ENCODE results near the gene ACSL4.
A peak's percentile ranks its signal among the peaks of the same experiment; 100 is the strongest.
"Not testable (repeated sequence)": the region's sequence is repeated elsewhere in the genome, so short reads cannot be mapped to it uniquely, and the experiment has no call there.

The ACSL4 gene

GRCh38 chrX:109732807-109733612 is at the start of gene ACSL4:
ACSL4 (minus strand) TSS chrX:109733257; CDS start chrX:109683363, 49,894 bp downstream.
- DNase-seq (ENCODE audit: low read depth, low spot score): no peak
- H3K27ac ChIP-seq: peak within 1 kb of the TSS; percentile 76

GRCh38 chrX:109777749-109778148 is 44.7 kb upstream of the ACSL4 start:
- H3K27ac ChIP-seq: no peak overlapping the region
- DNase-seq (ENCODE audit: low read depth, low spot score): no peak

- DNase-seq (ENCODE audit: low read depth, low spot score): no peak
- no peak overlapping the region for H3K27ac ChIP-seq
These were observed 43.9 kb upstream of the ACSL4 start for GRCh38 chrX:109776986-109777385.

- H3K27ac ChIP-seq: no peak overlapping the region
- DNase-seq (ENCODE audit: low read depth, low spot score): no peak
These were observed 43.4 kb upstream of the ACSL4 start for GRCh38 chrX:109776432-109776831.

- H3K27ac ChIP-seq: no peak overlapping the region
- no peak for DNase-seq (ENCODE audit: low read depth, low spot score)
These were observed 42.3 kb upstream of the ACSL4 start for GRCh38 chrX:109775386-109775785.

- no peak for DNase-seq (ENCODE audit: low read depth, low spot score)
- H3K27ac ChIP-seq: no peak overlapping the region
These were observed 41.6 kb upstream of the ACSL4 start for GRCh38 chrX:109774706-109775105.

- H3K27ac ChIP-seq: no peak overlapping the region
- DNase-seq (ENCODE audit: low read depth, low spot score): no peak
These were observed 41.1 kb upstream of the ACSL4 start for GRCh38 chrX:109774136-109774535.

- H3K27ac ChIP-seq: no peak overlapping the region
- DNase-seq (ENCODE audit: low read depth, low spot score): no peak
These were observed 40.3 kb upstream of the ACSL4 start for GRCh38 chrX:109773374-109773773.

- H3K27ac ChIP-seq: no peak overlapping the region
- DNase-seq (ENCODE audit: low read depth, low spot score): no peak
These were observed 37.7 kb upstream of the ACSL4 start for GRCh38 chrX:109770780-109771179.

- no peak for DNase-seq (ENCODE audit: low read depth, low spot score)
- no peak overlapping the region for H3K27ac ChIP-seq
These were observed 27.8 kb upstream of the ACSL4 start for GRCh38 chrX:109760922-109761250.

GRCh38 chrX:109760209-109760921 is 27.3 kb upstream of the ACSL4 start:
- H3K27ac ChIP-seq: no peak overlapping the region
- no peak for DNase-seq (ENCODE audit: low read depth, low spot score)

GRCh38 chrX:109753256-109753655 is 20.2 kb upstream of the ACSL4 start:
- no peak for DNase-seq (ENCODE audit: low read depth, low spot score)
- no peak overlapping the region for H3K27ac ChIP-seq

- H3K27ac ChIP-seq: no peak overlapping the region
- no peak for DNase-seq (ENCODE audit: low read depth, low spot score)
These were observed 18.6 kb upstream of the ACSL4 start for GRCh38 chrX:109751698-109752097.

- H3K27ac ChIP-seq: no peak overlapping the region
- no peak for DNase-seq (ENCODE audit: low read depth, low spot score)
These were observed 16.1 kb upstream of the ACSL4 start for GRCh38 chrX:109749207-109749606.

- H3K27ac ChIP-seq: no peak overlapping the region
- no peak for DNase-seq (ENCODE audit: low read depth, low spot score)
These were observed 14.6 kb upstream of the ACSL4 start for GRCh38 chrX:109747681-109748080.

- no peak overlapping the region for H3K27ac ChIP-seq
- DNase-seq (ENCODE audit: low read depth, low spot score): no peak
These were observed 9.7 kb upstream of the ACSL4 start for GRCh38 chrX:109742722-109743121.

GRCh38 chrX:109740896-109741295 is 7.8 kb upstream of the ACSL4 start:
- not testable (repeated sequence) for H3K27ac ChIP-seq; DNase-seq (ENCODE audit: low read depth, low spot score)

GRCh38 chrX:109740433-109740809 is 7.4 kb upstream of the ACSL4 start:
- DNase-seq (ENCODE audit: low read depth, low spot score): no peak

GRCh38 chrX:109739625-109740432 is 6.8 kb upstream of the ACSL4 start:
- no peak overlapping the region for H3K27ac ChIP-seq
- DNase-seq (ENCODE audit: low read depth, low spot score): no peak

More at GRCh38 chrX:109740433-109740809, 7.4 kb upstream of the ACSL4 start:
- no peak overlapping the region for H3K27ac ChIP-seq

GRCh38 chrX:109735202-109735744 is 2.2 kb upstream of the ACSL4 start:
- H3K27ac ChIP-seq: no peak overlapping the region
- DNase-seq (ENCODE audit: low read depth, low spot score): no peak
